Activated CD8-positive, alpha-beta T cell treated with anti-CD3 and anti-CD28 coated beads for 36 hours (primary cell): Measurements from ENCODE around the gene DDX1. TPM values are rescaled to one million over a fixed set of nuclear protein-coding genes. Genes with fewer than 3 reads are reported as not detected.

Experiments
- ATAC-seq: fragments of 200-7000 bp; cut with Tn5 transposase; one replicate; pipeline ENCODE4 v1.10.0; 2021; ENCODE audit warnings: mild to moderate bottlenecking, moderate library complexity
- CTCF ChIA-PET: fragments of 350-600 bp; sonication (Branson Sonifier 250); formaldehyde crosslinking; loops from one replicate; lab custom pipeline; 2021; ENCODE audit warnings: antibody characterized with exemption; lab: Charles Lee
- POLR2A ChIA-PET: fragments of 350-600 bp; sonication (Branson Sonifier 250); formaldehyde crosslinking; loops from one replicate; lab custom pipeline; 2021; ENCODE audit warnings: antibody characterized with exemption; lab: Charles Lee
- DNase-seq: peaks from one replicate; pipeline ENCODE4 v3.0.0-alpha.2; 2020
- H3K27ac Mint-ChIP-seq: one replicate; pipeline ENCODE4 v1.8.0; 2021; ENCODE audit warnings: mild to moderate bottlenecking, mixed read lengths
- H3K27me3 Mint-ChIP-seq: one replicate; pipeline ENCODE4 v1.8.0; 2021; ENCODE audit warnings: mixed read lengths
- H3K36me3 Mint-ChIP-seq: one replicate; pipeline ENCODE4 v1.8.0; 2021; ENCODE audit warnings: low read depth, mixed read lengths
- H3K4me1 Mint-ChIP-seq: one replicate; pipeline ENCODE4 v1.8.0; 2021; ENCODE audit warnings: low read depth, mixed read lengths
- H3K4me3 Mint-ChIP-seq: one replicate; pipeline ENCODE4 v1.8.0; 2021; ENCODE audit warnings: mild to moderate bottlenecking, moderate library complexity, mixed read lengths
- H3K9me3 Mint-ChIP-seq: one replicate; pipeline ENCODE4 v1.8.0; 2021; ENCODE audit warnings: mixed read lengths
- intact Hi-C: fragments of 100-400 bp; cut with micrococcal nuclease; formaldehyde crosslinking; loops from one replicate; pipeline ENCODE4 v1.10.0; 2022
- total RNA-seq, 2 experiments: library from RNA; stranded (reverse); gene quantifications; one replicate each; pipeline ENCODE4 v1.2.3, GENCODE V29; 2021
- TF ChIP-seq, protein P1 (sequence below): fragments of 200-600 bp; IDR thresholded peaks from one replicate; pipeline ENCODE4 v1.8.0; 2022; ENCODE audit warnings: antibody characterized with exemption, mild to moderate bottlenecking

The DDX1 gene
- total RNA-seq, 2 experiments from 2014 or later, result 90.3 to 92.5 TPM

DNA sequence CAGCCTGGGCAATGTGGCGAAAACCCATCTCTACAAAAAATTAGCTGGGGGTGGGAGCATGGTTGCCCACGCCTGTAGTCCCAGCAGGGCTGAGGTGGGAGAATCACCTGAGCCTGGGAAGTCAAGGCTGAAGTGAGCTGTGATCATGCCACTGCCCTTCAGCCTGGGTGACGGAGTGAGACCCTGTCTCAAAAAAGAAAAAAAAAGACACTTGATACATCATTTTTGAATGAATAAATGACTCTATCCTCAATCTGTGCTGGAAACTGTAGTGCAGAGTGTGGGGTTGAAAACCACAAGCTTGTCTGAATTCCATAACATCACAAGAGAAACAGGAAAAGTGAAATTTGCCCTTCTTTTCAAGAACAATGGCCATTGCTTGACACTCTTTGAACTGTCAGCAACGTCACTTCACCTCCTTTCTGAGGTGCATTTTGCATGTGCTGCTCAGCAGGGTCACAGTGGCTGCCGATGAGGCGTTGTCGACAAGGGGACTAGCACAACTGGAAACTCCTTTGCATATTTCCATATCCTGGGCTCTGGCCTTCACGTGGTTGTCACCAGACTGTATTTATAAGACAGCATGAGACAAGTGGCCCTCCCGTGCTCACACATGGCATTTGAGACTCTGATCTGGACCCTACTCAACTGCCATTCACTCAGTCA, 54.2 kb downstream of the DDX1 start:
- ChIA-PET CTCF (no interaction called here), POLR2A (no interaction called here)
- no peak overlapping the region for H3K27ac Mint-ChIP-seq
- no peak overlapping the region for H3K4me3 Mint-ChIP-seq
- H3K4me1 Mint-ChIP-seq, result no peaks in the 10 kb centered on the region
- DNase-seq (no peak), ATAC-seq (no peak)
- intact Hi-C loops, result no loop called here
- TF ChIP-seq, protein P1, sequence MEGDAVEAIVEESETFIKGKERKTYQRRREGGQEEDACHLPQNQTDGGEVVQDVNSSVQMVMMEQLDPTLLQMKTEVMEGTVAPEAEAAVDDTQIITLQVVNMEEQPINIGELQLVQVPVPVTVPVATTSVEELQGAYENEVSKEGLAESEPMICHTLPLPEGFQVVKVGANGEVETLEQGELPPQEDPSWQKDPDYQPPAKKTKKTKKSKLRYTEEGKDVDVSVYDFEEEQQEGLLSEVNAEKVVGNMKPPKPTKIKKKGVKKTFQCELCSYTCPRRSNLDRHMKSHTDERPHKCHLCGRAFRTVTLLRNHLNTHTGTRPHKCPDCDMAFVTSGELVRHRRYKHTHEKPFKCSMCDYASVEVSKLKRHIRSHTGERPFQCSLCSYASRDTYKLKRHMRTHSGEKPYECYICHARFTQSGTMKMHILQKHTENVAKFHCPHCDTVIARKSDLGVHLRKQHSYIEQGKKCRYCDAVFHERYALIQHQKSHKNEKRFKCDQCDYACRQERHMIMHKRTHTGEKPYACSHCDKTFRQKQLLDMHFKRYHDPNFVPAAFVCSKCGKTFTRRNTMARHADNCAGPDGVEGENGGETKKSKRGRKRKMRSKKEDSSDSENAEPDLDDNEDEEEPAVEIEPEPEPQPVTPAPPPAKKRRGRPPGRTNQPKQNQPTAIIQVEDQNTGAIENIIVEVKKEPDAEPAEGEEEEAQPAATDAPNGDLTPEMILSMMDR, result no peak
- H3K9me3 Mint-ChIP-seq, result peaks cover 5% of the 10 kb centered on the region
- peaks cover 11% of the 10 kb centered on the region for H3K36me3 Mint-ChIP-seq
- H3K27me3 Mint-ChIP-seq, result no peaks in the 10 kb centered on the region

DNA sequence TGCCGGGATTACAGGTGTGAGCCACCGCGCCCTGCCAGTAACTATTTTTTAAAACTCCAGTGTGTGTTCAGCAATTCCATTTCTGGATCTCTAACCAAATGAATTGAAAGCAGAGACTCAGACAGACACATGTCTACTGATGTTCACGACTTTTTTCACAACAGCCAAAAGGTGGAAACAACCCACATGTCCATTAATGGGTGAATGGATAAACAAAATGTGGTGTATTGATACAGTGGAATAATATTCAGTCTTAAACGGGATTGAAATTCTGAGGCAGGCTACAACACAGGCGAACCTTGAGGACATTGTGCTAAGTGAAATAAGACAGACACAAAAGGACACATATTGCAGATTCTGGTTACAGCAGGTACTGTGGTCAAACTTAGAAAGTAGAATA, 55.0 kb downstream of the DDX1 start:
- no peaks in the 10 kb centered on the region for H3K9me3 Mint-ChIP-seq
- no peaks in the 10 kb centered on the region for H3K4me1 Mint-ChIP-seq
- TF ChIP-seq, protein P1, result no peak
- H3K27ac Mint-ChIP-seq, result no peak overlapping the region
- DNase-seq (no peak), ATAC-seq (no peak)
- CTCF ChIA-PET, result no interaction called here
- intact Hi-C loops, result no loop called here
- no peak overlapping the region for H3K4me3 Mint-ChIP-seq
- POLR2A ChIA-PET, result no interaction called here
- peaks cover 4% of the 10 kb centered on the region for H3K36me3 Mint-ChIP-seq
- no peaks in the 10 kb centered on the region for H3K27me3 Mint-ChIP-seq

DNA sequence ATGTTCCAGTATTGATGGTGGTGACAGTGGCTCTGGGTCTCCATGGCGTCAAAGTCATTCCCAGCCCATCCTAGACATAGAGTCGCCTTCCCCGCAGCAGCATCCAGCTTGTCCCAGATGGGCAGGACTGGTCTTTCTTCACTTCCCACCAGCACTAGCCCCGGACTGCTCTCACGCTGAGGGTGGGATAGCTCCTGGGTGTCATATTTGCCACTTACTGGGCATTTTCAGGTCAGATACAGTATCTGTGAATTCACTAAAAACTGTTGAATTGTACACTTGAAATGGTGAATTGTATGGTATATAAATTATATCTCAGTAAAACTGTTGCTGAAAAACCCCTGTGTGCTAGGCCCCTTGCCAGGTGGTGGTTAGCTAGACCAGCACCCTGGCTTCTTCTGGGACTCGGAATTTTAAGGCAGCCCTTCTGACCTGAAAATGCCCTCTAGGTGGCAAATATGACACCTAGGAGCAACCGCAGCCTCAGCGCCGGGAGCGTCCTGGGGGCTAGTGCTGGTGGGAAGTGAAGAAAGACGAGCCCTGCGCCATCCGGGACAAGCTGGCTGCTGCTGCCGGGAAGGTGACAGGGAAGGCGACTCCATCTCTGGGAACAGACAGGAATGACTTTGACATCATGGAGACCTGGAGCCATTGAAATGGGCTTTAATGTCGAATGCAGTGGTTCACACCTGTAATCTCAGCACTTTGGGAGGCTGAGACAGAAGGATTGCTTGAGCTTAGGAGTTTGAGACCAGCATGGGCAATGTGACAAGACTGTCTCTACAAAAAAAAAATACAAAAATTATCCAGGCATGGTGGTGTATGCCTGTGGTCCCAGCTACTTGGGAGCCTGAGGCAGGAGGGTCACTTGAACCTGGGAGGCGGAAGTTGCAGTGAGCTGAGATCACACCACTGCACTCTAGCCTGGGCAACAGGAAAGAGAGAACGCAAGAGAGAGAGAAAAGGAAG, 56.2 kb downstream of the DDX1 start:
- TF ChIP-seq, protein P1, result no peak
- ATAC-seq, result no peak
- Mint-ChIP-seq H3K36me3 (no peaks in the 10 kb centered on the region), H3K27ac (no peak overlapping the region), H3K27me3 (no peaks in the 10 kb centered on the region), H3K4me3 (no peak overlapping the region), H3K4me1 (no peaks in the 10 kb centered on the region), H3K9me3 (no peaks in the 10 kb centered on the region)
- no peak for DNase-seq
- ChIA-PET POLR2A (interaction anchor here (1.2 kb wide), 1 partner anchor 18 kb away, joined by 3 read pairs; no protein-coding TSS in a partner anchor), CTCF (no interaction called here)
- intact Hi-C loops, result no loop called here

DNA sequence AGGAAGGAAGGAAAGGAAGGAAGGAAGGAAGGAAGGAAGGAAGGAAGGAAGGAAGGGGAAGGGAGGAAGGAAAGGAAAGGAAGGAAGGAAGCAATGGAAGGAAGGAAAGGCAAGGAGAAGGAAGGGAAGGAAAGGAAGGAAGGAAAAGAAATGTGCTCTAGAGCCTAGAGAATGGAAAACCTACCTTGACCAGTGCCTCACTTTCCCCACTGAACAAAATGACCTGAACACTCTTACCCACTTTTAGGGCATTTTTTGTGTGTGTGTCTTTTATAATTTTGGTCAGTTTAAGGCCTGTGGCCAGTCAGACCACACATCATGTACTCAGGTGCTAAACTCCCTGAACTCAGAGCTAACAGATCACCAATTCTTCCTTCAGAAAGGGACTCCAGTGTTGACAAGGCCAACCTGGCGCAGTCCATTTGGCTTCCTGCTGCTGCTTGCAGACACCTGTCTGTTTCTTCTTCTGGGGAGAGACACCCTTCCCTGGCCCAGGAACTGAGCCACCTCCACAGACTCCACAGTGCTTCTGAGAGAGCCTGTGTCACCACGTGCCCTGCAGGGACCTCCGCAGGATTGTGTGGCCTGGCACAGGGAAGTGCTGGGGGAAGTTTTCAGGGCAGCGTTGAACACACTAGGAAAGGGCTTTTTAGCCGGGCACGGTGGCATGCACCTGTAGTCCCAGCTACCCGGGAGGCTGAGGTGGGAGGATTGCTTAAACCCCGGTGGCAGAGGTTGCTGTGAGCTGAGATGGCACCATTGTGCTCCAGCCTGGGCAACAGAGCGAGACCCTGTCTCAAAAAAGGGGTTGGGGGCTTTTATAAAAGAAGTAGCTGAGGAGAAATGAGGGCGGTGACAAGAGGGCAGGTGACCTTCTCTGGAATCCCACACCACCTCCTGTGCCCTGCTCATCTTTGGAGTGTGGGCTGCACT, 57.2 kb downstream of the DDX1 start:
- H3K4me3 Mint-ChIP-seq, result no peak overlapping the region
- H3K27me3 Mint-ChIP-seq, result no peaks in the 10 kb centered on the region
- H3K36me3 Mint-ChIP-seq, result no peaks in the 10 kb centered on the region
- POLR2A ChIA-PET, result no interaction called here
- no peak overlapping the region for H3K27ac Mint-ChIP-seq
- CTCF ChIA-PET, result no interaction called here
- no peaks in the 10 kb centered on the region for H3K9me3 Mint-ChIP-seq
- H3K4me1 Mint-ChIP-seq, result no peaks in the 10 kb centered on the region
- intact Hi-C loops, result no loop called here
- ATAC-seq (no peak), DNase-seq (no peak)
- TF ChIP-seq, protein P1, result no peak
